Ovary (tissue), 9 donors: ENCODE results near the gene DNLZ. TPM values are rescaled to one million over a fixed set of nuclear protein-coding genes. Genes with fewer than 3 reads are reported as not detected.

Experiments
- DNase-seq, 5 donors: peaks; one replicate each; pipeline ENCODE4 v3.0.0-alpha.2; 2019 to 2020
- H3K27ac ChIP-seq, 2 donors: fragments of 200-600 bp; one replicate each; pipeline versions ENCODE4 v1.5.1 to v1.8.0; 2019 to 2022
- H3K27me3 ChIP-seq: fragments of 200-600 bp; one replicate; pipeline ENCODE4 v1.8.0; 2022
- H3K36me3 ChIP-seq: fragments of 200-600 bp; sonication (generic); one replicate; pipeline ENCODE4 v1.5.1; 2019
- H3K4me1 ChIP-seq: one replicate; pipeline ENCODE4 v1.8.1; 2013; ENCODE audit warnings: mild to moderate bottlenecking, moderate library complexity; ENCODE audit not compliant: insufficient read depth
- H3K4me3 ChIP-seq: fragments of 200-600 bp; sonication (generic); one replicate; pipeline ENCODE4 v1.5.1; 2017
- H3K9me3 ChIP-seq, 2 donors: fragments of 200-600 bp in 1 of 2; sonication (generic) in 1 of 2; one replicate each; pipeline versions ENCODE4 v1.5.1 to v1.8.1; 2013 to 2019; ENCODE audit warnings: mild to moderate bottlenecking in 1 of 2, moderate library complexity in 1 of 2
- EP300 ChIP-seq: sonication (generic); formaldehyde crosslinking; IDR thresholded peaks from one replicate; pipeline ENCODE4 v1.6.1; 2017; ENCODE audit warnings: antibody characterized with exemption
- POLR2A ChIP-seq: fragments of 450-650 bp; IDR thresholded peaks from one replicate; pipeline ENCODE4 v1.6.1; 2017; ENCODE audit warnings: antibody characterized with exemption, mild to moderate bottlenecking, moderate library complexity
- WGBS, 3 donors: extraction: QIAGEN DNeasy Blood & Tissue Kit in 1 of 3; methylation state at CpG; one replicate each; pipeline versions ENCODE4 v1.1.5 to v1.1.7; 2013 to 2017; 5-methylcytosine and 5-hydroxymethylcytosine counted together
- intact Hi-C, 4 donors: fragments of 100-400 bp; cut with DNase I; formaldehyde crosslinking; loops; one replicate each; pipeline versions ENCODE4 v1.11.0 to v1.15.1; 2022 to 2023
- polyA plus RNA-seq, 2 donors: library from polyadenylated mRNA; stranded (reverse); fragments of 200-250 nt in 1 of 2; fragments of 350-450 nt in 1 of 2; fragmentation: Illumina TruSeq in 1 of 2; extraction: RNeasy Lipid Tissue Mini Kit (QIAGEN cat#74804) in 1 of 2; gene quantifications; one replicate each; pipeline ENCODE4 v1.2.3, GENCODE V29; 2013 to 2014
- total RNA-seq, 7 donors: library from RNA; depleted of rRNA in 2 of 7; stranded (reverse); fragments of >200 nt in 2 of 7; fragmentation: NEBNext Ultra II Directional in 3 of 7; extraction: Animal tissue kit (Norgen Biotek cat#: 25700) in 3 of 7; gene quantifications; one replicate each; pipeline versions ENCODE4 v1.1.0 to v1.2.4, GENCODE V29; 2016 to 2023
- TF ChIP-seq, protein P1 (sequence below), 3 donors: fragments of 450-650 bp in 2 of 3; fragments of 200-600 bp in 1 of 3; IDR thresholded peaks; one replicate each; pipeline versions ENCODE4 v1.5.1 to v1.8.0; 2016 to 2022; ENCODE audit warnings: antibody characterized with exemption in 3 of 3, mild to moderate bottlenecking in 1 of 3
- donor health status: DM: no; HTN: no; CAD: no; lungs with moderate emphysema.
- donor health status: DM: no; HTN: no; CAD: no.
- donor health status: Bipolar disorder and iron deficiency.
- donor health status: DM: yes; HTN: yes; CAD: no.
- donor health status: DM: no; HTN: no; CAD: no.
- donor health status: DM: yes; HTN: yes; CAD: no.

Gene DNLZ
- total and polyA plus RNA-seq, 9 donors = 1.8 to 33.3 (median 21.2) TPM

DNA sequence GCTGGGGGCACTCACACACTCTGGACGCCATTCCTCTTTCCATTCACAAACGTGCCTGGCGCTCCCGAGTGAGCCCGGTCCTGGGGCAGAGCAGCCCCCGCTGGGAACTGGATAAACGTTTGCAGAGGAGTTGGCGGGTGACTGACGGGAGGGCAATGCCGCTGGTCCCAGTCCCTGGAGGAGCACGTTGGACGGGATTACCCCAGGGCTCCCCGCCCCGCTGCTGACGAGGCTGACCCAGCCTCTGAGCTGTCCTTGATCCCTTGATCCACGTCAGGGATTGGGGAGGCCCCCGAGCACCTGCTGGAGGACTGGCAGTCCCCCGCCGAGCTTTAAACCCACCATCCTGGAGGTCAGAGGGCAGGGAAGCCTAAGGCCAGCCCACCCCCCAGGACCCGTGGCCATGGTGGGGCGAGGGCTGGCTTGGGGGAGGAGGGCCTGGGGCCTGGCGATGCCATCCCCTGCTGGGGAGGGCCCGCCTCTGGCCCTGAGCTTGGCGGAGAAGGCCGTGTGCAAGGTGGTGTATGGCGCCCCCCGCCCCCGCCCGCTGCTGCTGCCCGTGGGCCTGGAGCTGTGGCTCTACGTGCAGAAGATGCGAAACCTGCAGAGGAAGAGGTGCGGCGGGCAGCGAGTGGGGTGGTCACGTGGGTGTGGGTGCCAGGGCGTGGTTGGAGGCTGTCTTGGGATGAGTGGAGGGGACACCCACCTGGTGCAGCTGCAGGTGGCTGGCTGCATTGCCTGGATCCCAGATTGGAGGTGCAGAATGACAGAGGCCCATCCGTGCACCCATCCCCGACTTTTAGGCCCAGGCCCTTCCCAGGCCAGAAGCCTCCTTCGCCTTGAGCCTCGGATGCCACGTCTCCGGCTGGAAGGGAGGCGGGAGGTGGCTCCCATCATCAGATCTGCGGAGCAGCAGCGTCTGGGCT is 31.7 kb downstream of the DNLZ start:
- no peaks in the 10 kb centered on the region for H3K27me3 ChIP-seq
- no peak for DNase-seq
- H3K36me3 ChIP-seq = no peaks in the 10 kb centered on the region
- WGBS, 3 donors = 85 to 86% (median 85%) methylated on average over 46 of the region's 46 CpGs
- no peak overlapping the region for H3K27ac ChIP-seq
- intact Hi-C loops = no loop called here
- peaks cover 9% of the 10 kb centered on the region for H3K4me1 ChIP-seq
- no peak overlapping the region for H3K4me3 ChIP-seq
- TF ChIP-seq, protein P1, sequence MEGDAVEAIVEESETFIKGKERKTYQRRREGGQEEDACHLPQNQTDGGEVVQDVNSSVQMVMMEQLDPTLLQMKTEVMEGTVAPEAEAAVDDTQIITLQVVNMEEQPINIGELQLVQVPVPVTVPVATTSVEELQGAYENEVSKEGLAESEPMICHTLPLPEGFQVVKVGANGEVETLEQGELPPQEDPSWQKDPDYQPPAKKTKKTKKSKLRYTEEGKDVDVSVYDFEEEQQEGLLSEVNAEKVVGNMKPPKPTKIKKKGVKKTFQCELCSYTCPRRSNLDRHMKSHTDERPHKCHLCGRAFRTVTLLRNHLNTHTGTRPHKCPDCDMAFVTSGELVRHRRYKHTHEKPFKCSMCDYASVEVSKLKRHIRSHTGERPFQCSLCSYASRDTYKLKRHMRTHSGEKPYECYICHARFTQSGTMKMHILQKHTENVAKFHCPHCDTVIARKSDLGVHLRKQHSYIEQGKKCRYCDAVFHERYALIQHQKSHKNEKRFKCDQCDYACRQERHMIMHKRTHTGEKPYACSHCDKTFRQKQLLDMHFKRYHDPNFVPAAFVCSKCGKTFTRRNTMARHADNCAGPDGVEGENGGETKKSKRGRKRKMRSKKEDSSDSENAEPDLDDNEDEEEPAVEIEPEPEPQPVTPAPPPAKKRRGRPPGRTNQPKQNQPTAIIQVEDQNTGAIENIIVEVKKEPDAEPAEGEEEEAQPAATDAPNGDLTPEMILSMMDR (IDR thresholded peaks at IDR 0.05) = no peak
- TF ChIP-seq EP300 (no peak), POLR2A (no peak)
- no peaks in the 10 kb centered on the region for H3K9me3 ChIP-seq

- TF ChIP-seq, protein P1 (IDR thresholded peaks at IDR 0.05) = no peak
- TF ChIP-seq POLR2A = no peak
- TF ChIP-seq EP300 = no peak
- Histone ChIP-seq H3K36me3 (no peaks in the 10 kb centered on the region), H3K4me1 (peaks cover 15% of the 10 kb centered on the region), H3K27ac (no peak overlapping the region), H3K9me3 (no peaks in the 10 kb centered on the region), H3K27me3 (no peaks in the 10 kb centered on the region), H3K4me3 (no peak overlapping the region)
- WGBS, 3 donors = 72 to 78% (median 77%) methylated on average over 13 to 15 of the region's 15 CpGs
- intact Hi-C loops = no loop called here
- no peak for DNase-seq
These were observed 32.5 kb downstream of the DNLZ start for GRCh38 chr9:136331030-136331429.

- no peak overlapping the region for H3K4me3 ChIP-seq
- H3K4me1 ChIP-seq = peaks cover 19% of the 10 kb centered on the region
- H3K27me3 ChIP-seq = no peaks in the 10 kb centered on the region
- H3K9me3 ChIP-seq = no peaks in the 10 kb centered on the region
- H3K36me3 ChIP-seq = no peaks in the 10 kb centered on the region
- WGBS, 3 donors = 81 to 86% (median 84%) methylated on average over 14 of the region's 14 CpGs
- no peak for DNase-seq
- intact Hi-C loops = no loop called here
- H3K27ac ChIP-seq = no peak overlapping the region
- TF ChIP-seq, protein P1 (IDR thresholded peaks at IDR 0.05) = no peak
- TF ChIP-seq POLR2A (no peak), EP300 (no peak)
These were observed 33.0 kb downstream of the DNLZ start for GRCh38 chr9:136330406-136330990.

GRCh38 chr9:136329636-136330405 is 33.7 kb downstream of the DNLZ start:
- Histone ChIP-seq H3K4me1 (peaks cover 19% of the 10 kb centered on the region), H3K27me3 (no peaks in the 10 kb centered on the region), H3K36me3 (no peaks in the 10 kb centered on the region), H3K4me3 (no peak overlapping the region), H3K9me3 (no peaks in the 10 kb centered on the region), H3K27ac (no peak overlapping the region)
- WGBS, 3 donors = 82 to 90% (median 89%) methylated on average over 20 to 23 of the region's 23 CpGs
- intact Hi-C loops = loop anchor here in 1 of 4 donors (5.0 kb wide), 1 partner anchor 32 kb away; the partner anchor contains the start of gene DNLZ
- TF ChIP-seq EP300 = no peak
- no peak for TF ChIP-seq POLR2A
- TF ChIP-seq, protein P1 (IDR thresholded peaks at IDR 0.05) = no peak
- DNase-seq = no peak
